OCI-LY3 (cell line): ENCODE measurements around the gene NSUN5.

Source experiments
- CTCF ChIP-seq: fragments of 200-600, 300-600 bp; sonication (generic); IDR thresholded peaks from 2 replicates; pipeline ENCODE4 v1.5.1; 2014; ENCODE audit warnings: antibody characterized with exemption, low read length, low read depth
- EZH2phosphoT487 ChIP-seq: fragments of 200-600 bp; shearing (Covaris generic); IDR thresholded peaks from 2 replicates; pipeline ENCODE4 v1.6.1; 2018; ENCODE audit warnings: antibody characterized with exemption, mixed run types, low read depth

- TF ChIP-seq CTCF (no peak), EZH2phosphoT487 (no peak)
Observed at GRCh38 chr7:73312831-73313520, 4.3 kb upstream of the NSUN5 start.
